ENCODE measurements around the gene MAB21L3.

DNA sequence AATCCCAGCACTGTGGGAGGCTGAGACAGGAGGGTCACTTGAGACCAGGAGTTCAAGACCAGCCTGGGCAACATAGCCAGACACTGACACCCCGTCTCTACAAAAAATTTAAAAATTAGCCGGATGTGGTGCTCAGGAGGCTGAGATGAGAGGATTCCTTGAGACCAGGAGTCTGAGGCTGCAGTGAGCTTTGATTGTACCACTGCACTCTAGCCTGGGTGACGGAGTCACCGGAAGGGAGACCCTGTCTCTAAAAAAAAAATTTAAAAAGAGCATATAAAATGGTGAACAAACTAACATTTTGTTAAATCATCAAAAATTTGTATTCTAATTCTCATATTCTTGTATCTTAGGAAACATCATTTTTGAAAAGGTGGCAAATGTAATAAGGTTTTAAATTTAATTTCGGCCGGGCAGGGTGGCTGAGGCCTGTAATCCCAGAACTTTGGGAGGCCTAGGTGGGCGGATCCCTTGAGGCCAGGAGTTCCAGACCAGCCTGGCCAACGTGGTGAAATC lies 27.1 kb downstream of the MAB21L3 start:
- TF ChIP-seq POLR2AphosphoS5 (IDR thresholded peaks at IDR 0.05) (no peak), CTCF (IDR thresholded peaks at IDR 0.05) (no peak)

Data from gastroesophageal sphincter (tissue), 3 donors.